ENCODE data around the gene SPAG9. TPM values are rescaled to one million over a fixed set of nuclear protein-coding genes. Genes with fewer than 3 reads are reported as not detected.

SPAG9 gene
- total RNA-seq, 4 donors from 2014 or later = 117 to 240 (median 154) TPM

GRCh38 chr17:51076821-51077220, 43.8 kb downstream of the SPAG9 start:
- Histone ChIP-seq H3K27me3 (no peaks in the 10 kb centered on the region), H3K4me3 (replicated peaks in 1 of 3) (no peak overlapping the region), H3K27ac (no peak overlapping the region), H3K9me3 (no peaks in the 10 kb centered on the region), H3K4me1 (peaks cover 0 to 17% of the 10 kb centered on the region in 2 donors), H3K36me3 (peaks cover 5 to 7% of the 10 kb centered on the region in 2 donors)
- intact Hi-C loops (cut with DNase I) = no loop called here
- TF ChIP-seq CTCF (IDR thresholded peaks at IDR 0.05) = no peak
- no peak for TF ChIP-seq POLR2A (IDR thresholded peaks at IDR 0.05)
- WGBS, 2 donors = 97 to 99% methylated on average over 3 of the region's 3 CpGs
- DNase-seq = no peak

GRCh38 chr17:51071556-51071955, 49.1 kb downstream of the SPAG9 start:
- no peak for TF ChIP-seq CTCF (IDR thresholded peaks at IDR 0.05)
- no peak for TF ChIP-seq POLR2A (IDR thresholded peaks at IDR 0.05)
- DNase-seq = no peak
- intact Hi-C loops (cut with DNase I) = no loop called here

GRCh38 chr17:51065466-51065865, 55.2 kb downstream of the SPAG9 start:
- intact Hi-C loops (cut with DNase I) = no loop called here
- no peaks in the 10 kb centered on the region for H3K27me3 ChIP-seq
- peaks cover 0 to 9% of the 10 kb centered on the region in 2 donors for H3K4me1 ChIP-seq
- TF ChIP-seq POLR2A (IDR thresholded peaks at IDR 0.05) = no peak
- TF ChIP-seq CTCF (IDR thresholded peaks at IDR 0.05) = no peak
- H3K27ac ChIP-seq = no peak overlapping the region
- 96 to 100% methylated on average over 1 of the region's 1 CpG for WGBS, 2 donors
- H3K36me3 ChIP-seq = no peaks in the 10 kb centered on the region
- H3K4me3 ChIP-seq (replicated peaks in 1 of 3) = no peak overlapping the region
- H3K9me3 ChIP-seq = no peaks in the 10 kb centered on the region
- no peak for DNase-seq

More at GRCh38 chr17:51071556-51071955, 49.1 kb downstream of the SPAG9 start:
- Histone ChIP-seq H3K27me3 (no peaks in the 10 kb centered on the region), H3K4me1 (peaks cover 0 to 12% of the 10 kb centered on the region in 2 donors), H3K27ac (no peak overlapping the region), H3K9me3 (no peaks in the 10 kb centered on the region), H3K4me3 (replicated peaks in 1 of 3) (no peak overlapping the region), H3K36me3 (no peaks in the 10 kb centered on the region)

GRCh38 chr17:51064061-51064735, 56.5 kb downstream of the SPAG9 start:
- 74 to 88% methylated on average over 1 of the region's 1 CpG for WGBS, 2 donors
- no peak for TF ChIP-seq CTCF (IDR thresholded peaks at IDR 0.05)
- no peak for TF ChIP-seq POLR2A (IDR thresholded peaks at IDR 0.05)
- peaks cover 0 to 4% of the 10 kb centered on the region in 2 donors for H3K4me1 ChIP-seq
- no peak for DNase-seq
- H3K27ac ChIP-seq = no peak overlapping the region
- H3K36me3 ChIP-seq = no peaks in the 10 kb centered on the region
- no peak overlapping the region for H3K4me3 ChIP-seq (replicated peaks in 1 of 3)
- H3K9me3 ChIP-seq = no peaks in the 10 kb centered on the region
- no peaks in the 10 kb centered on the region for H3K27me3 ChIP-seq
- intact Hi-C loops (cut with DNase I) = no loop called here

- Histone ChIP-seq H3K27me3 (no peaks in the 10 kb centered on the region), H3K36me3 (no peaks in the 10 kb centered on the region), H3K27ac (no peak overlapping the region), H3K9me3 (no peaks in the 10 kb centered on the region), H3K4me3 (replicated peaks in 1 of 3) (no peak overlapping the region), H3K4me1 (peaks cover 9 to 26% of the 10 kb centered on the region in 2 donors)
- intact Hi-C loops (cut with DNase I) = no loop called here
- no peak for DNase-seq
- 88 to 97% methylated on average over 5 of the region's 5 CpGs for WGBS, 2 donors
- TF ChIP-seq POLR2A (IDR thresholded peaks at IDR 0.05) (no peak), CTCF (IDR thresholded peaks at IDR 0.05) (no peak)
Measured at GRCh38 chr17:51060396-51060795, 60.3 kb downstream of the SPAG9 start.
